DOHH2 (cell line): ENCODE results near the gene C12orf76.
"Not testable (repeated sequence)": the region's sequence is repeated elsewhere in the genome, so short reads cannot be mapped to it uniquely, and the experiment has no call there.

Experiments used
- H3F3A ChIP-seq: fragments of 200-600 bp; sonication (generic), shearing (Covaris generic); 2 replicates; pipeline ENCODE4 v1.6.0; 2016; ENCODE audit warnings: antibody characterized with exemption, mild to moderate bottlenecking; ENCODE audit not compliant: control insufficient read depth, insufficient read depth
- H3K27ac ChIP-seq: fragments of 200-600 bp; sonication (generic); 2 replicates; pipeline ENCODE4 v1.5.1; 2014; ENCODE audit warnings: low read depth, mild to moderate bottlenecking, low read length, moderate library complexity
- H3K27me3 ChIP-seq: fragments of 200-600 bp; sonication (generic); 2 replicates; pipeline ENCODE4 v1.6.1; 2014; ENCODE audit warnings: mild to moderate bottlenecking, low read length, mixed read lengths; ENCODE audit not compliant: control insufficient read depth
- H3K36me3 ChIP-seq: fragments of 200-600 bp; sonication (generic); 2 replicates; pipeline ENCODE4 v1.6.1; 2014; ENCODE audit warnings: mild to moderate bottlenecking, low read length, moderate library complexity, mixed read lengths; ENCODE audit not compliant: control insufficient read depth
- H3K4me1 ChIP-seq: fragments of 200-600 bp; sonication (generic); 2 replicates; pipeline ENCODE4 v1.6.1; 2014; ENCODE audit warnings: mild to moderate bottlenecking, low read length, mixed read lengths; ENCODE audit not compliant: control insufficient read depth
- H3K4me2 ChIP-seq: fragments of 200-600 bp; sonication (generic); 2 replicates; pipeline ENCODE4 v1.6.0; 2014; ENCODE audit warnings: mild to moderate bottlenecking, low read length, moderate library complexity
- H3K4me3 ChIP-seq: fragments of 200-600 bp; sonication (generic); 2 replicates; pipeline ENCODE4 v1.5.1; 2014; ENCODE audit warnings: mild to moderate bottlenecking, low read length, mixed read lengths
- H3K79me2 ChIP-seq: fragments of 200-600 bp; sonication (generic); 2 replicates; pipeline ENCODE4 v1.6.1; 2014; ENCODE audit warnings: mild to moderate bottlenecking, low read length, mixed read lengths; ENCODE audit not compliant: control insufficient read depth
- H3K9me2 ChIP-seq: fragments of 200-600 bp; sonication (generic); replicated peaks from 2 replicates; pipeline ENCODE4 v1.6.1; 2014; ENCODE audit warnings: mild to moderate bottlenecking, low read length, mixed read lengths; ENCODE audit not compliant: control insufficient read depth
- H3K9me3 ChIP-seq: fragments of 200-600 bp; sonication (generic); 2 replicates; pipeline ENCODE4 v1.6.1; 2014; ENCODE audit warnings: antibody characterized with exemption, low read length, mixed read lengths; ENCODE audit not compliant: control insufficient read depth, insufficient read depth
- H4K20me1 ChIP-seq: fragments of 200-600 bp; sonication (generic); 2 replicates; pipeline ENCODE4 v1.6.0; 2014; ENCODE audit warnings: low read depth, mild to moderate bottlenecking, antibody characterized with exemption, low read length, moderate library complexity; ENCODE audit not compliant: control insufficient read depth, insufficient read depth
- CTCF ChIP-seq: fragments of 200-600 bp; sonication (generic); IDR thresholded peaks from one replicate; pipeline ENCODE4 v1.5.1; 2014; ENCODE audit warnings: antibody characterized with exemption, mild to moderate bottlenecking, low read depth, low read length; ENCODE audit not compliant: poor library complexity, severe bottlenecking
- EZH2phosphoT487 ChIP-seq: fragments of 200-600 bp; sonication (generic); IDR thresholded peaks from 2 replicates; pipeline ENCODE4 v1.6.1; 2017; ENCODE audit warnings: borderline replicate concordance, mild to moderate bottlenecking, antibody characterized with exemption, low read length, moderate library complexity, mixed read lengths

C12orf76 gene

GRCh38 chr12:110010853-110011723, 37.2 kb downstream of the C12orf76 start:
- Histone ChIP-seq H3K9me3 (no peaks in the 10 kb centered on the region), H3K9me2 (no peaks in the 10 kb centered on the region), H3K4me3 (peak overlapping the region; percentile 80), H3K27ac (peak overlapping the region; percentile 95), H3K27me3 (no peaks in the 10 kb centered on the region), H3K36me3 (peaks cover 71% of the 10 kb centered on the region), H3K4me2 (peak overlapping the region; percentile 99), H3F3A (peaks cover 39% of the 10 kb centered on the region), H4K20me1 (no peaks in the 10 kb centered on the region), H3K79me2 (peaks cover 92% of the 10 kb centered on the region), H3K4me1 (peaks cover 92% of the 10 kb centered on the region)
- no peak for TF ChIP-seq EZH2phosphoT487
- TF ChIP-seq CTCF: no peak

DNA sequence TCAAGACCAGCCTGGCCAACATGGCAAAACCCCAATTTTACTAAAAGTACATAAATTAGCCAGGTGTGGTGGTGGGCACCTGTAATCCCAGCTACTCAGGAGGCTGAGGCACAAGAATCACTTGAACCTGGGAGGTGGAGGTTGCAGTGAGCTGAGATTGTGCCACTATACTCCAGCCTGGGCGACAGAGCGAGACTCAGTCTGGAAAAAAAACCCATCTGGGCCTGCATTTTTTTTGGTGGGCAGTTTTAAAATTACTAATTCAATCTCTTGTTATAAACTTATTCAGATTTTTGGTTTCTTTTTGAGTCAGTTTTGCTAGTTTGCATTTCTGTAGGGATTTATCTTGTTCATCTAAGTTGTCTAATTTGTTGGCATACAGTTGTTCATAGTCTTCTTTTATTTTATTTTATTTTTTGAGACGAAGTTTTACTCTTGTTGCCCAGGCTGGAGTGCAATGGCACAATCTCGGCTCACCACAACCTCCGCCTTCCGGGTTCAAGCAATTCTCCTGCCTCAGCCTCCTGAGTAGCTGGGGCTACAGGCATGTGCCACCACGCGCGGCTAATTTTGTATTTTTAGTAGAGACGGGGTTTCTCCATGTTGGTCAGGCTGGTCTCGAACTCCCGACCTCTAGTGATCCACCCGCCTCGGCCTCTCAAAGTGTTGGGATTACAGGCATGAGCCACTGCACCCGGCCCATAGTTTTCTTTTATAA, 39.5 kb downstream of the C12orf76 start:
- H3K27me3 ChIP-seq, H3K9me3 ChIP-seq, H4K20me1 ChIP-seq, H3K9me2 ChIP-seq: not testable (repeated sequence)
- peaks cover 98% of the 10 kb centered on the region for H3K4me1 ChIP-seq
- peaks cover 57% of the 10 kb centered on the region for H3F3A ChIP-seq
- peaks cover 66% of the 10 kb centered on the region for H3K36me3 ChIP-seq
- H3K27ac ChIP-seq: peak overlapping the region; percentile 95
- H3K79me2 ChIP-seq: peaks cover 99% of the 10 kb centered on the region
- H3K4me3 ChIP-seq: peak overlapping the region; percentile 80
- H3K4me2 ChIP-seq: peak overlapping the region; percentile 99

DNA sequence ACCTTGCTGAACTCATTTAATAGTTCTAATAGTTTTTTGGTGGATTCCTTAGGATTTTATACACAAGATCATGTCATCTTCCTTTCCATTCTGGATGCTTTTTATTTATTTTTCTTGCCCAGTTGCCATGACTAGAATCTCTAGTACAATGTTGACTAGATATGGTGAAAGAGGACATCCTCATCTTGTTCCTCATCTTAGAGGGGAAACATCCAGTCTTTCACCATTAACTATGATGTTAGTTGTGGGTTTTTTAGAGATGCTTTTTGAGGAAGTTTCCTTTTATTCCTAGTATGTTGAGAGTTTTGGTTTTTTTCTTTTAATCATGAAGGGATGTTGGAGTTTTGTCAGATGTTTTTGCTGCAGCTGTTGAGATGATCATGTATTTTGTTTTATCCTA, 40.4 kb downstream of the C12orf76 start:
- Histone ChIP-seq H3K4me1 (peaks cover 99% of the 10 kb centered on the region), H4K20me1 (no peaks in the 10 kb centered on the region), H3K4me3 (peak overlapping the region; percentile 15), H3K79me2 (peaks cover 99% of the 10 kb centered on the region), H3K4me2 (peak overlapping the region; percentile 96), H3K9me3 (no peaks in the 10 kb centered on the region), H3K36me3 (peaks cover 66% of the 10 kb centered on the region), H3F3A (peaks cover 59% of the 10 kb centered on the region), H3K9me2 (no peaks in the 10 kb centered on the region), H3K27me3 (no peaks in the 10 kb centered on the region), H3K27ac (peak overlapping the region; percentile 43)
- no peak for TF ChIP-seq CTCF
- TF ChIP-seq EZH2phosphoT487: no peak

DNA sequence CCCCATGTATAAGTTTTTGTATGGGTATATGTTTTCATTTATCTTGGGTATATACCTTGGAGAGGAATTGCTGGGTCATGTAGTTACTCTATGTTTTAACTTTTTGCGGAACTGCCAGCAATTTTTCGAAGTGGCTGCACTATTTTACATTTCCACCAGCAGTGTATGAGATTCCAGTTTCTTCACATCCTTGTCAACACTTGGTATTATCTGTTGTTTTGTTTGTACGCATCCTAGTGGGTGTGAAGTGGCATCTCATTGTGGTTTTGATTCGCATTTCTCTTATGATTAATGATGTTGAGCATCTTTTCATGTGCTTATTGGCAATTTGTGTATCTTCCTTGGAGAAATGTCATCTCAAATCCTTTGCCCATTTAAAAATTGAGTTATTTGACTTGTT, 42.2 kb downstream of the C12orf76 start:
- H3K79me2 ChIP-seq: peaks cover 99% of the 10 kb centered on the region
- H3K4me3 ChIP-seq: peak overlapping the region; percentile 81
- H3K27me3 ChIP-seq: no peaks in the 10 kb centered on the region
- H3K9me3 ChIP-seq: no peaks in the 10 kb centered on the region
- peak overlapping the region; percentile 96 for H3K4me2 ChIP-seq
- peaks cover 72% of the 10 kb centered on the region for H3K36me3 ChIP-seq
- no peaks in the 10 kb centered on the region for H4K20me1 ChIP-seq
- H3K4me1 ChIP-seq: peaks cover 99% of the 10 kb centered on the region
- no peaks in the 10 kb centered on the region for H3K9me2 ChIP-seq
- TF ChIP-seq EZH2phosphoT487 (no peak), CTCF (no peak)
- peaks cover 50% of the 10 kb centered on the region for H3F3A ChIP-seq
- peak overlapping the region; percentile 94 for H3K27ac ChIP-seq
